HG03108 (cell line): ENCODE results near the gene RAD51B.
A peak's percentile ranks its signal among the peaks of the same experiment; 100 is the strongest.
"Not testable (repeated sequence)": the region's sequence is repeated elsewhere in the genome, so short reads cannot be mapped to it uniquely, and the experiment has no call there.

Experiments used
- ATAC-seq: cut with Tn5 transposase; IDR thresholded peaks from one replicate; pipeline ENCODE4 v1.9.1; 2021; ENCODE audit warnings: moderate library complexity; ENCODE audit not compliant: unreplicated experiment

Gene RAD51B

DNA sequence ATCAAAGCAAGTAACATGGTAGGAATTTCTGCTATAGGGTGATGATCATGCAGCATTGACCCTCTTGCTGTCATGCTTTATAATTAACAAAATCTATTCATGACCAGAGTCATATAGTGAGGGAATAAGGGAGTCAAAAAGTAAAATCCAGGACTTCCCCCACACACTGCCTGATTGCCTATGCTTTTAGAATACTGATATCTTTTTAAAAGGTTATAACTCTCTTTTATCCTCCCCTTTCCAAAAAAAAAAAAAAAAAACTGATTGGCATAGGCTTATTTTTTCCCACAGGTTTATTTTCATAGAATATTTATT is 921.9 kb downstream of the RAD51B start:
- no peak for ATAC-seq

DNA sequence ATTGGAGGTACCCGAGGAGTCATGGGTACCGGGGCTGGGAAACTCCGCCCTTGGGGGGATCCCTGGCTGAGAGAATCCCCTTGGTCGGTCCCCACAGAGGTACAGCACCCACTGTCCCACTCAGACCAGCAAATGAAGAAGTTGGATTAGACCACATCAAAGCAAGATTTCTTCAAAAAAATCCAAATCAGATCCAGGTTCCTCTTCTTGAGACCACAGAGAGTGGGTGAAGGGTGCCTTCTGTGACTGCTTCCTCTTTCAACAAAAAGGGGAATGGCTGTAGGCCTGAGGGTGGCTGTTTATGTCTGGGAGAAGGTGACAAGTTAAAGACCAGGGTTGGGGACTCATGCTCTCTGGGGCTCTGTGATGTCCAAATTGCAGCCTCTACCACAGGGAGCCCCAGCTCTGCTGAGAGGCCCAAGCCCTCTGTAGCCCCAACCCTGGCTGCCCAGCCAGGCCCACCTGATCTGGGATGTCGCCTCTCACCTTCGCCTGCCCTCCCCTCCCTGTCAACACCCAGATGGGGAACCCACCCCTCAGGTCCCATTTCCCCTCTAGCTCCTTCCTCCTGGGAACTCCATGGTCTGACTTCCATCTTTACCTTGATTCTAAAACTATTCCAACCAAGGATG is 922.4 kb downstream of the RAD51B start:
- ATAC-seq: peak; percentile 87

DNA sequence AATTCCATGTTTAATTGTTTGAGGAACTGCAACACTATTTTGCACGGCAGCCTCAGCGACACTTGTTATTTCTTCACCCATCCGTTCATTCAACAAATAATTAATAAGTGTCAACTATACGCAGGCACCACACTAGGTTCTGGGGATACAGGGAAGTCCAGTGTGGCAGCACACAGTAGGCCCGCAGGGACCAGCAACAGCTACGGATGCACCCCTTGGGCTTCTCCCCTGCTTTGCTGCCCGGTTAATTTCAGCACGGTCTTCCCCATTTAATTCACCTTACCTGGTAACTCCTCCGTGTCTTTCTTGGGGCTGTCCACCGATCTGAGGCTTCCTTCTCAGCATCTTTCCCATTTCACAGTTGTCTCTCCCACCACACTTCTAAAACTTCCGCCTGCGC is 925.0 kb downstream of the RAD51B start:
- no peak for ATAC-seq

DNA sequence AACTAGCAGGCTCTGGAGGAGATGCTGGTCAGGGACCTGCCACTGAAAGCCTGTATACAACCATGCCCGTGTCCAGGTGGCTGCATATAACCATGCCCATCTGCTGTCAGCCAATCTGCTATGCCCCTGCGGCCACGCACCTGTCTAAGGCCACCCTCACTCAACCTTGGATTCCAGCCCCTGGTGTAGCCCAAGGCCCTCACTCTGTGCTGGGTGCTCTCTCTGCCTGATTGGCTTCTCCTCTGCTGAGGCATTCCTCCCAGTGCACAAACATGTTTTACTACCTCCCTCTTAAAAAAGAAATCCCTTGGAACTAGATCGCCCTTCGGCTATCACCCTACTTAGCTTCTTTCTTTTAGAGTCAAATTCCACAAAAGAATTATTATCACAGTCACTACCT is 927.8 kb downstream of the RAD51B start:
- no peak for ATAC-seq

DNA sequence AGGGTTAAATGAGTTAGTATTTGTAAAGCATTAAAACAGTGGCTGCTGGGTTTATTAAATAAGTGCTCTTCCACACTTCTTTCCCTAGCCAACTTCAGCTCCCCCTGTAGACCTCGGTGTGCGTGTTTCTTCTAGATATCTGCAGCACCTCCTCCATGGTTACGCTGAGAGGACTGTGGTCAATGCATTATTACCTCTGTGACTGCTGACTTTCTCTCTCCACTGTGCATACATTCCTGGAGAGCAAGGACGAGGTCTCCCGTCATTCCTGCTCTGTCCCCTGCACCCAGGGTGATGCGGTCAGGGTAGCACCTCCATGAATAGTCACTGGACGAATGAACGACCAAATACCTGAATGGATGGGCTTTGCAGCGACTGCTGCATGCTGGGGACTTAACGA is 928.7 kb downstream of the RAD51B start:
- no peak for ATAC-seq

DNA sequence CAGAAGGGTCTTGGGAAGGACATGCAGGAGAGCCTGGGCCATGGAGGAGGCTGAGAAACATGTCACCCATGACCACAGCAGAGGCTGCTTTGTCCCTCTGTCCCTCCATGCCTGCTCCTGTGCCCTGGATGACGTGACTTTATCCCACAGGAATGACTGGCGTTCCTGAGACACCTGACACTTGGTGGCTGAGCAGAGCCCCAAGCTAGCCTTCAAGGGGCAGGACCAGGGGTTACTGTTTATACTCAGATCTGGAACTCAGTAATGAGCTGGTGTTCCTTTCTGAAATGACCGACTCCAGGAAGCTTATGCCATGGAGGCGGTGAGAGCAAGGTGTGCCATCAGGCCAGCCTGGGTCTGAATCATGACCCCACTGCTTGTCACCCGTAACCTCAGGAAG is 929.1 kb downstream of the RAD51B start:
- no peak for ATAC-seq

DNA sequence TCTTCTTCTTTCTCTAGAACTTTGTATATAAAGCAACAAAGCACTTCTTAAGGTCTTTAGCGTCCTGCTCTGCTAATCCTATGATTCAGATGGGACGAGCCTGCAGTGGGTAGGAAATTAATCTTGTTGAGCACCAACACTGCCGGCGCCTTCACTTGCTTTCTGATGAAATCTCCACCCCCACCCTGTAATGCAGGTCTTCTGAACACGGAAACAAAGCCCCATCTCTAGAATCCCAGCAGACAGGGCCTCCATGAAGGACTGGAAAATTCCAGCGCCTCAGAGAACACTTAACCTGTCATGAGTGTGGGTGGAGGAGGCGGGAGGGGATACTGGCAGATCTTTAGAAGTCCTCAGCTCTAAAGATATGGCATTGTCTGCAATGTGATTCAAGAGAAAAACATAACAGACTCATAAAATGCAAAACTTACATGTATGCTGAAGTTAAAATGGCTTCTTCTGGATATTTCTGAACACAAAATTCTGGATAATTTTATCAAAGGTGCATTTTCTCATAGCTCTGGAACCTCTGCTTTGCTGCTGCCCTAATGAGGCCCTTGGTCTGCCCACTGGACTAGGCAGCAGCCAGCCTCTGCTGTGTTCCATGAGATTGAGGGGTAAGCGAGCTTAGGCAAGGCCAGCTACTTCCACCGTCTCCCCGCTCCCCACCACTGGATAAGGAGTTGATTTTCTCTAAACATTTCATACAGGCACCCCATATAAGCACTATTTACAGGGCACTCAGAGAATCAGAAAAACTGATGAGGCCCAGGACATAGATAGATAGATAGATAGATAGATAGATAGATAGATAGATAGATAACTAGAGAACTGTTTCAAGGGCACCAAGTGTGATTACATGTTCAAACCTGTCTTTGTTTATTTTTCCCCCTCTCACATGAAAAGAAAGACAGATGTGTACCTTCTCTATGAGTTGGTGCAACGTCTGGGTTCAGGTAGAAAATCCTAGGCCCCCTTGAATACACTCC is 930.2 kb downstream of the RAD51B start:
- no peak for ATAC-seq

DNA sequence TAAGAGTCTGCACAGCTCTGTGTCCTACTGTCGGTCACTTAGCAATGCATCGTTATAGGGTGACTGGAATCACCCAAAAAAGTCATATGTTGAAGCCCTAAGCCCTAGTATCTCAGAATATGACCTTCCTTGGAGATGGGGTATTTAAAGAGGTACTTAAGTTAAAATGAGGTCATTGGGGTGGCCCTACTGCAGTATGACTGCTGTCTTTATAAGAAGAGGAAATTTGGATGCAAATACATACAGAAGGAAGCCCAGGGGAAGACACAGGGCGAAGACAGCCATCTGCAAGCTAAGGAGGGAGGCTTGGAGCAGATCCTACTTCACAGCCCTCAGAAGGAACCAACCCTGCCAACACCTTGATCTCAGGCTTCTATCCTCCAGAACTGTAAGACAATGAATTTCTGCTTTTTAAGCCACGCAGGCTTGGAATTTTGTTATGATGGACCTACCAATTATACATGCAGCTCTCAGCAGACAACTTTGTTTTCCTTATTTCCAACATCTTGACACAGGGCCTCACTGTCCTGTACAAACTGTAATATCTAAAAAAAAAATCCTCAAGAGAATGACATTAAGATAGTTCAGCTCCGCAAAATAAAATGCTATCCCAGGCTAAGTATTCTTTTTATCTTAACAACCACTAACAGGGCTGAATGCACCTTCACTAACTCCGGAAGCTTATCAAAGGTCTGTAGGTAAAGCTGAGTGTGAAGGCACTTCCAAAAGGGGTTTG is 932.9 kb downstream of the RAD51B start:
- no peak for ATAC-seq

DNA sequence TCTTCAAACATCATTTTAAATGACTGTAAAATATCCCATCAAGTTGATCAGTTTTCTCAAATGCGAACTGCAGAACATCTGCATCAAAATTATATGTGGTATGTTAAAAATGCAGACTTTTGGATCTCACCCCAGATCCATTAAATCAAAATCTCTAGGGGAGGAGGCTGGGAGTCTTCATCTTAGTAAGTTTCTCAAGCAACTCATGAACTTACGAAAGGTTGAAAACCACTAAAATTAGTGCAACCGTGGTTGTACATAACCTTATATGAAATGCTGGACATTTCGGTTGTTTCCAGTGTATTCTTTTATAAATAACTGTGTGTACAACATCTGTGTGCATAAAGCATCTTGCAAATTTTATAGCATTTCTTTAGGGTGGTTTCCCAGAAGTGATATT is 934.1 kb downstream of the RAD51B start:
- ATAC-seq: no peak

DNA sequence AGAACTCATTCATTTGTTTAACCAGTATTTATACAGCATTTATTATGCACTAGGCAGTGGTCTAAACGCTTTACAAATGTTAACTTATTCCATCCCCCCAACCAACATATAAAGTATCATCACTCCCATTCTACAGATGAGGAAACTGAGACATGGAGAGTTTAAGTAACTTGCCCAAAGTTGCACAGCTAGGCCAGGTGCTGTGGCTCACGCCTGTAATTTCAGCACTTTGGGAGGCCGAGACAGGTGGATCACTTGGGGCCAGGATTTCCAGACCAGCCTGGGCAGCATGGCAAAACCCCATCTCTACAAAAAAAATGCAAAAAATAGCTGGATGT is 935.4 kb downstream of the RAD51B start:
- no peak for ATAC-seq

DNA sequence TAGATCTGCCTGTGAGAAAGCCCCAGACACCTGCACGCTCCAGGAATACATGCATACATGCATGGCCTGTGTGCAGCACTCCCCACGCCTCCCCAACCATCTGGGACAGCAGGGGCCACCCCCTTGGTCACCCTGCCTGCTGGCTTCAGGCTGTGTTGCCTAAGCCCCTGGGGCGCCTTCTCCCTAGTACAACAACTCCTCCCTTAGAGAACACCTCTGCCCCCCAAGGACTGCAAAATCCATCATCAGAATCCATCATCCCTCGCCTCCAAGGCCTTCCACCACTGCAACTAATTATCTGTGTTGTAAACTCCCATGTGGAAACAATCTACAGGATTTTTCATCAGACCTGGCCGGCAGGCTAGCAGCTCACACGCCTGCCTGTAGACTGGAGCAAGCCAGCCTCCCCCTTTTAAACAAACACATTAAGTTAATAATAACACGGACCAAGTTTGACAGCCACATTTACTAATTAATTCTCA is 936.5 kb downstream of the RAD51B start:
- ATAC-seq: no peak

DNA sequence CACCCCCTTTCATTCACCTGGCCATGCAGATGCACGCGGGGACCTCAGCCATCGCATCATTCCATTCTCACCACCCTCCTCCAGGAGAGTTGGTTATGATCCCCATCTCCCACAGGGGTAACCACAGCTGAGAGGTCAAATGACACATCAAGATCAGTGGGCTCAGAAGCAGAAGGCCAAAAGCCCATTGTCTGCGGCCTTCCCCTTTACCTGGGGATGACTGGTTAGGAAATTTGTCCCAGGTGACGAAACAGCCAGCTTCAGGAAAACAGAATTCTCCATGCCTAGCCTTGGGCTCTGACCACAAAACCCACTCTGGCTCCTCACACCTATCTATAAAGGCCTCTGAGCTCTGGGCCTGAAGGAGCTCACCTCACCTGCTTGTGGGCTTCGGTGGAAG is 937.2 kb downstream of the RAD51B start:
- ATAC-seq: no peak

DNA sequence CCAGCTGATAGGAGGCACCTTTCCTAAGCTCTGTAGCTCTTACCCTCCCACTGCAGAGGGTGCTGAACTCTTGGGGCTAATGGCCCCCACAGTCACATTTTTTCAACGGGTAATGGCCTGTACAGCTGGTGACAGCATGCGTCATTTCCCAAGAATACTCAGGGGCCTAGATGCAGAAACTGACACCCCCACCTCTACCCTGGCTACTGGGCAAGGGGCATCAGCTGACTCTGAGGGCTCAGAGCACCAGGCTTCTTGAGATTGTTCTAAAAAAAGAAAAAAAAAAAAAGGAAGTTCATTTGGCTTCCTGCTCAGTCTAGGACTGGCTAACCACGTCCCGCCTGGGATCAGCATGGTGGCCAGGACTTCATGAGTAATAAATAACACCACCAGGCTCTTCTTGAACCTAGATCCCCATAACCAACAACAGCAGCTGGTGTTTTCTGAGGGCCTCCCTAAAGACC is 938.1 kb downstream of the RAD51B start:
- ATAC-seq: no peak

DNA sequence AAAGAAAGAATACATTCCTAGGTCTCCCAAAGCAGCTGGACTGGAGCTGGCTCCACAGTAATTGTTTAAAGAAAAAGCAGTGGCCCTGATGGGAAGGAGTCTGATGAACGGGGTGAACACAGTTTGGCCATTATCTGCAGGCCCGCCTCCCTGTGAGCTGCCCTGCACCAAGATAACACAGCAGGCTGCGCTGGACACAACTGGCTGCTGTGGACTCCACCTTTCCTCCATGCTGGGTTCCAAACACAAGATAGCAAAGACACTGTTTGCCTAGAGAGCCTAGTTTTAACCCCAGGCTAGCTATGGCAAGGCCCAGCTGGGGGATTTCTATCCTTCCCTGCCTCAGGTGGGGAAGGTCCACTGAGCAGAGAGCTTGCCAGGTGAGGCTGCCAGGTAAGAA is 938.7 kb downstream of the RAD51B start:
- ATAC-seq: no peak

DNA sequence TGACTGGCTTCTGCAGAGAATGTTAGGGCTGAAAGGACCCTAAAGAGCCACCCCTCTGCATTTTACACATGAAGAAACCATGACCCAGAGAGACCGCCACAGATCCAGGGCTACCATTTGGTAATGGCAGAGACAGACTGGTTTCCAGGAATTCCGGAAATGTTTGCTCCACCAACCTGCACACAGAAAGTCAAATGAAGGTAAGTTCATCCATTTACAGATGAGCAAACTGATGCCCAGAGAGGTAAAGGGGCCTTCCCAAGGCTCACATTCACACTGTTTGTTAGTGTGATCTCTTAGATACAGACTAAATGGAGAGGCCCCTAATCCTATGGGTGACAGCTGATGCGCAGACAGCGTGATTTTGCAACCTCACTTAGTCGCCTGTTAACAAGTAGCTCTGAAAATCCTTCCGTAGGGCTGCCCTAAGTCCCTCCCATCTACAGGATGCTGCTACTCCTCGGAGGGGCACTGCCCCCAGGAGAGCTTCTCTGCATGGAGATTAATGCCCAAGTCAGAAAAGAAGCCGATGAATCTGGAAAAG is 939.5 kb downstream of the RAD51B start:
- no peak for ATAC-seq

DNA sequence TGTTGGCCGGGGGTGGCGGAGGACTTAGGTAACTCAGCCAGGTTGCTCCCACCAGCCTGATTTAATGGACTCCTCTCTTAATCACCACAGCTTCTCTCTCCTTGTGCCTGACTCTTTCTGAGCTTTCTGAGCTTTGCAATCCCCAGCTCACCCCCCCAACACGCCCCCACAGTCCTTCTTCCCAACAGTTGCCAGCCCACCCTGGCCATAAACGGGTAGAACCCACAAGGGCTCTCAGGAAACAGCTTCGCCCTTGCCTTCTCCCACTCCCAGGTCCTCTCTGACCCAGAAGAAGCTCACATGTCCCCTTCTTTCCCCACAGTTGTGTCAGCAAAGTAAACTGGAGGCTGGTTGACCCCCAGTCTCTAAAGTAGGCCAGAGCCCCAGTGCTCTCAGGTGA is 940.4 kb downstream of the RAD51B start:
- no peak for ATAC-seq

DNA sequence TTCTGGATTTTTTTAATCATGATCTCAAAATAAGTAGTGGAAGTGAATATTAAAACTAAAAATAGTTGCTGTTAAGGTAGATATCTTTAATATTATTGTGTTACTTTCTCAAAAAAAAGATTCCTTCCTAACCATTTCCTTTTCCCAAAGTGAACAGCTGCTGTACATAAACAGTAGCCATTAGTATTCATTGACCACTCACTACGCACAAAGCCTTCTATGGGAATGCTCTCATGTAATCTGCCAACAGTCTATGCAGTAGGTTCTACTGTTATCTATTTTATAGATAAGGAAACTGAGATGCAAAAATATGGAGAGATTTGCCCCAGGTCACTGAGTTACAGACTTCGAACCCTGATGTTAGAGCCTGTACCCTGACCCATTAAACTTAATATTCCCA is 941.2 kb downstream of the RAD51B start:
- ATAC-seq: no peak

DNA sequence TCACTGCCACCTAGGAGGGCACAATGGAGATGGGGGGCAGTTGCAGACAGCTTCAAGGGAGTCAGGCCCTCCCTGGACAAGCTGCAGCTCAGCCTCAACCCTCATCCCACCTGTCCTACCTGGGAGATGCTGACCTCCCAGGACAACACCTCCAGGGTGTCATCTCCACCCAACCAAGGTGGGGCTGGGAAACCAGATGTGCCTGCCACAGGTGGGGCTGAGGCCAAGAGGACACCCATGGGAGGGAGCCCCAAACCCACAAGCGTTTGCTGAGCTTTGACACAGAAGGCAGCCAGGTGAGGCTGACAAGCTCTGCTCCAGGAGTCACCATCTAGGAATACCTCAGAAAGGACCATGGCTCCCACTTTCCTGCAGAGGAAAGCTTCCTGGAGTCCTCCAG is 941.8 kb downstream of the RAD51B start:
- ATAC-seq: no peak

DNA sequence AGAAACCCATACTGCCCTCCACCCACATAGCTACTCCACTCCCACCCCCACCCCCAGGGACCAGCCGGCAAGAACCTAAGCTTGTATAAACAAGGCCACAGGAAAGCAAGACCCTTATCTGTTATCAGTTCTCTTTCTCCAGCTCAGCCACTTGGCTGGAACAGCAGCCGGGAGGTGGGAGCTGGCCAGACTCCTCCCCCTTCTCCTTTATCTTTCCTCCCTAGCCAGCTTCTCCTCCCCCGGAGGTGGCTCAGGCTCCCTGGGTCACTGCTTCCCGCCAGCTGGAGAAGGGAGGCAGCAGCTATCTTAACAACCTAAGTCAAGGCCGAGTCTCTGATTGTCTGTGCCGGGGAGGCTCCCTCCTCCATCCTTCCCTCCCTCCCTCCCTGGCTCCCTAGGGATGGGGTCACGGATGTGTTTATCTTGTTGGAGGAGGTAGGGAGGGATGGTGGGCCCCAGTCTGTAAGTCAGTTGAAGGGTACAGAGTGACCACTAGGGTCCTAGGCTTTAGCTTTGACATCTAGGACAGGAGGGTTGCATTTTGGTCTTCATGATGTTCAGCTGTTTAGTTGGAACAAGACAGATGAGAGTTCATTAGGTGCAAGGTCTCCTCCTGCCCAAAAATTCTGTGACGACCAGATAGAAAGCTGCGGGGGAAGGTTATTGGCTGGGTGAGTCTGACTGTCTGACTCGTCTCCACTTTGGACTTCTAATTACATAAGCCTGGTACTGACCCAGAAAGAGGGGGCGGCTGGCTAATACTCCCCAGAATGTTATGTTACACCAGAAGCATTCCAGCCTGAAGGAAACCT is 943.6 kb downstream of the RAD51B start:
- ATAC-seq: no peak

DNA sequence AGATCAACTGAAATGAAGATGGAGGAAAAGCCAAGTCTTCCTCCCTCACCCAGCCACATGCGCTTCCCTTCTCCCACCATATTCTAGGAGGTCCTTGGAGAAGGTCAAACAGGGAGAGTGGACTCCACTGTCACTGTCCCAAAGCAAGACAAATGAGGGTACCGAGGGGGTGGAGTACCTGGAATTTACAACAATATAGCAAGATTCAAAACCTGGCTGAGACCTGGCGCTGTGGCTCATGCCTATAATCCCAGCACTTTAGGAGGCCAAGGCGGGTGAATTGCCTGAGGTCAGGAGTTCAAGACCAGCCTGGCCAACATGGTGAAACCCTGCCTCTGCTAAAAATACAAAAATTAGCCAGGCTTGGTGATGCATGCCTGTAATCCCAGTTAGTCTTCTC is 944.3 kb downstream of the RAD51B start:
- ATAC-seq: not testable (repeated sequence)
